ENCODE results near the gene ZKSCAN1. TPM values are rescaled to one million over a fixed set of nuclear protein-coding genes. Genes with fewer than 3 reads are reported as not detected.

Gene ZKSCAN1
- polyA plus RNA-seq, 3 donors: 10.4 to 24.3 (median 10.7) TPM

GRCh38 chr7:100065452-100066186, 50.2 kb downstream of the ZKSCAN1 start:
- Histone ChIP-seq H4K20me1 (ENCODE audit: insufficient read depth, low read length) (no peaks in the 10 kb centered on the region), H3K36me3 (replicated peaks in 1 of 2; ENCODE audit: control insufficient read depth in 1 of 2, insufficient read depth in 2 of 2, low read length in 2 of 2) (peaks cover 27 to 66% of the 10 kb centered on the region in 2 donors), H3K27me3 (ENCODE audit: control insufficient read depth in 2 of 2, insufficient read depth in 2 of 2, low read length in 2 of 2) (no peaks in the 10 kb centered on the region), H3K4me1 (ENCODE audit: control insufficient read depth in 1 of 2, insufficient read depth in 2 of 2, low read length in 2 of 2) (no peaks in the 10 kb centered on the region), H2AFZ (ENCODE audit: insufficient read depth, low read depth, low read length, poor library complexity, severe bottlenecking) (no peak overlapping the region), H3K27ac (ENCODE audit: low read depth in 1 of 2, low read length in 2 of 2) (no peak overlapping the region), H3K79me2 (ENCODE audit: insufficient read depth, low read length) (no peaks in the 10 kb centered on the region), H3K9ac (ENCODE audit: insufficient read depth, low read length, poor library complexity, severe bottlenecking) (no peak overlapping the region), H3K9me3 (replicated peaks in 1 of 2; ENCODE audit: control insufficient read depth in 1 of 2, insufficient read depth in 1 of 2, low read length in 2 of 2) (peaks cover 7 to 9% of the 10 kb centered on the region in 2 donors), H3K4me2 (replicated peaks; ENCODE audit: extremely low read depth, low read length, poor library complexity, severe bottlenecking) (no peak overlapping the region), H3K4me3 (replicated peaks in 1 of 3; ENCODE audit: low read depth in 2 of 3, low read length in 3 of 3) (no peak overlapping the region)
- H3K27ac Mint-ChIP-seq: peak overlapping the region in 1 of 7 donors; percentile 40
- intact Hi-C loops (cut with micrococcal nuclease): no loop called here
- no peak for TF ChIP-seq CTCF (IDR thresholded peaks at IDR 0.05)
- H3K4me3 Mint-ChIP-seq: no peak overlapping the region
- no peaks in the 10 kb centered on the region for H3K4me1 Mint-ChIP-seq
- H3K36me3 Mint-ChIP-seq: peaks cover 41 to 73% of the 10 kb centered on the region in 2 donors
- H3K27me3 Mint-ChIP-seq (ENCODE audit: low read depth in 3 of 3): peaks cover 0 to 3% (median 1%) of the 10 kb centered on the region in 3 donors
- WGBS (ENCODE audit: insufficient coverage): no CpG with 5 or more reads among the region's 8 CpGs
- H3K9me3 Mint-ChIP-seq: peaks cover 2 to 9% (median 5%) of the 10 kb centered on the region in 7 donors
- no peak for DNase-seq

GRCh38 chr7:100066953-100067352, 51.6 kb downstream of the ZKSCAN1 start:
- Mint-ChIP-seq H3K27ac (peak overlapping the region in 3 of 7 donors; percentile 10 to 36 (median 35)), H3K27me3 (ENCODE audit: low read depth in 3 of 3) (peaks cover 0 to 9% (median 1%) of the 10 kb centered on the region in 3 donors), H3K4me3 (no peak overlapping the region), H3K36me3 (peaks cover 45 to 73% of the 10 kb centered on the region in 2 donors), H3K9me3 (peaks cover 16 to 21% (median 18%) of the 10 kb centered on the region in 7 donors), H3K4me1 (no peaks in the 10 kb centered on the region)
- no peak for DNase-seq
- H3K4me1 ChIP-seq (ENCODE audit: control insufficient read depth in 1 of 2, insufficient read depth in 2 of 2, low read length in 2 of 2): no peaks in the 10 kb centered on the region
- H3K27me3 ChIP-seq (ENCODE audit: control insufficient read depth in 2 of 2, insufficient read depth in 2 of 2, low read length in 2 of 2): no peaks in the 10 kb centered on the region
- no peak for TF ChIP-seq CTCF (IDR thresholded peaks at IDR 0.05)
- H3K36me3 ChIP-seq (replicated peaks in 1 of 2; ENCODE audit: control insufficient read depth in 1 of 2, insufficient read depth in 2 of 2, low read length in 2 of 2): peaks cover 40 to 66% of the 10 kb centered on the region in 2 donors
- WGBS (ENCODE audit: insufficient coverage): 98% methylated on average over 6 of the region's 7 CpGs
- no peak overlapping the region for H3K27ac ChIP-seq (ENCODE audit: low read depth in 1 of 2, low read length in 2 of 2)
- intact Hi-C loops (cut with micrococcal nuclease): no loop called here
- no peak overlapping the region for H3K4me2 ChIP-seq (replicated peaks; ENCODE audit: extremely low read depth, low read length, poor library complexity, severe bottlenecking)
- no peaks in the 10 kb centered on the region for H3K79me2 ChIP-seq (ENCODE audit: insufficient read depth, low read length)
- H3K4me3 ChIP-seq (replicated peaks in 1 of 3; ENCODE audit: low read depth in 2 of 3, low read length in 3 of 3): no peak overlapping the region
- H4K20me1 ChIP-seq (ENCODE audit: insufficient read depth, low read length): no peaks in the 10 kb centered on the region
- no peak overlapping the region for H2AFZ ChIP-seq (ENCODE audit: insufficient read depth, low read depth, low read length, poor library complexity, severe bottlenecking)
- H3K9ac ChIP-seq (ENCODE audit: insufficient read depth, low read length, poor library complexity, severe bottlenecking): no peak overlapping the region
- peaks cover 21 to 22% of the 10 kb centered on the region in 2 donors for H3K9me3 ChIP-seq (replicated peaks in 1 of 2; ENCODE audit: control insufficient read depth in 1 of 2, insufficient read depth in 1 of 2, low read length in 2 of 2)
